Trophoblast cell (in vitro differentiated cells and primary cell): Measurements from ENCODE around the gene EFHC1.

Experiments
- DNase-seq, 2 donors: peaks; one replicate each; pipeline ENCODE4 v3.0.0-alpha.2; 2016
- H2AFZ ChIP-seq: 2 replicates; pipeline ENCODE4 v1.6.1; 2013; ENCODE audit warnings: low read length, moderate library complexity, mild to moderate bottlenecking; ENCODE audit not compliant: insufficient read depth, poor library complexity
- H2AK5ac ChIP-seq: 2 replicates; pipeline ENCODE4 v1.6.1; 2013; ENCODE audit warnings: mild to moderate bottlenecking, low read length
- H2BK120ac ChIP-seq: 2 replicates; pipeline ENCODE4 v1.6.1; 2013; ENCODE audit warnings: low read length, mild to moderate bottlenecking, moderate library complexity; ENCODE audit not compliant: insufficient read depth, poor library complexity
- H2BK12ac ChIP-seq: 2 replicates; pipeline ENCODE4 v1.6.1; 2013; ENCODE audit warnings: mild to moderate bottlenecking, low read length, moderate library complexity
- H2BK5ac ChIP-seq: 2 replicates; pipeline ENCODE4 v1.6.1; 2013; ENCODE audit warnings: low read length, low read depth, moderate library complexity, mild to moderate bottlenecking; ENCODE audit not compliant: poor library complexity
- H3K14ac ChIP-seq: 2 replicates; pipeline ENCODE4 v1.6.1; 2013; ENCODE audit warnings: mild to moderate bottlenecking, low read length
- H3K18ac ChIP-seq: 2 replicates; pipeline ENCODE4 v1.6.1; 2013; ENCODE audit warnings: mild to moderate bottlenecking, low read length
- H3K23ac ChIP-seq: 2 replicates; pipeline ENCODE4 v1.6.1; 2013; ENCODE audit warnings: low read length
- H3K27ac ChIP-seq: 2 replicates; pipeline ENCODE4 v1.5.1; 2013; ENCODE audit warnings: low read depth, mild to moderate bottlenecking, inconsistent platforms, low read length, moderate library complexity
- H3K27me3 ChIP-seq: 2 replicates; pipeline ENCODE4 v1.6.1; 2013; ENCODE audit warnings: inconsistent platforms, mild to moderate bottlenecking, low read length, moderate library complexity; ENCODE audit not compliant: insufficient read depth
- H3K36me3 ChIP-seq, 2 experiments: 1 replicate in 1 of 2; 2 replicates in 1 of 2; pipeline ENCODE4 v1.6.1; 2013; ENCODE audit warnings: low read length in 2 of 2, mild to moderate bottlenecking in 2 of 2, moderate library complexity in 1 of 2; ENCODE audit not compliant: insufficient read depth in 2 of 2, control insufficient read depth in 1 of 2
- H3K4ac ChIP-seq: 2 replicates; pipeline ENCODE4 v1.6.1; 2013; ENCODE audit warnings: low read depth, mild to moderate bottlenecking, low read length, moderate library complexity
- H3K4me1 ChIP-seq, 2 experiments: 1 replicate in 1 of 2; 2 replicates in 1 of 2; pipeline ENCODE4 v1.6.1; 2013; ENCODE audit warnings: low read length in 2 of 2, mild to moderate bottlenecking in 2 of 2, moderate library complexity in 1 of 2; ENCODE audit not compliant: insufficient read depth in 2 of 2, control insufficient read depth in 1 of 2
- H3K4me2 ChIP-seq: 2 replicates; pipeline ENCODE4 v1.6.1; 2013; ENCODE audit warnings: inconsistent platforms, mild to moderate bottlenecking, low read length, moderate library complexity
- H3K4me3 ChIP-seq: 2 replicates; pipeline ENCODE4 v1.5.1; 2013; ENCODE audit warnings: mild to moderate bottlenecking, low read depth, low read length, inconsistent platforms
- H3K79me1 ChIP-seq: one replicate; pipeline ENCODE4 v1.6.1; 2013; ENCODE audit warnings: low read length
- H3K79me2 ChIP-seq: 2 replicates; pipeline ENCODE4 v1.6.1; 2013; ENCODE audit warnings: low read length, mild to moderate bottlenecking; ENCODE audit not compliant: control insufficient read depth, insufficient read depth, poor library complexity
- H3K9ac ChIP-seq: 2 replicates; pipeline ENCODE4 v1.6.1; 2013; ENCODE audit warnings: mild to moderate bottlenecking, low read length
- H3K9me3 ChIP-seq: 2 replicates; pipeline ENCODE4 v1.6.1; 2013; ENCODE audit warnings: low read depth, mild to moderate bottlenecking, control low read depth, inconsistent platforms, low read length; ENCODE audit not compliant: insufficient read depth
- H4K12ac ChIP-seq: 2 replicates; pipeline ENCODE4 v1.6.1; 2013; ENCODE audit warnings: low read depth, mild to moderate bottlenecking, low read length, moderate library complexity
- H4K8ac ChIP-seq: 2 replicates; pipeline ENCODE4 v1.6.1; 2013; ENCODE audit warnings: low read depth, mild to moderate bottlenecking, low read length, moderate library complexity
- H4K91ac ChIP-seq: one replicate; pipeline ENCODE4 v1.6.1; 2013; ENCODE audit warnings: low read depth, mild to moderate bottlenecking, low read length, moderate library complexity
- WGBS: extraction: QIAGEN DNeasy Blood & Tissue Kit; methylation state at CpG from one replicate; pipeline ENCODE4 v1.1.7; 2013; ENCODE audit warnings: missing lambda C conversion rate; ENCODE audit not compliant: insufficient read length, insufficient coverage; ENCODE audit errors: extremely low coverage; 5-methylcytosine and 5-hydroxymethylcytosine counted together

EFHC1 gene

GRCh38 chr6:52497652-52498408 lies 77.7 kb downstream of the EFHC1 start:
- Histone ChIP-seq H3K18ac (no peak overlapping the region), H4K12ac (no peak overlapping the region), H3K9me3 (peaks cover 2% of the 10 kb centered on the region), H3K4ac (no peak overlapping the region), H3K79me1 (peaks cover 4% of the 10 kb centered on the region), H3K36me3 (peaks cover 10 to 14% of the 10 kb centered on the region in 2 experiments), H3K4me2 (no peak overlapping the region), H3K14ac (no peak overlapping the region), H3K23ac (no peak overlapping the region), H2BK12ac (no peak overlapping the region), H3K79me2 (no peaks in the 10 kb centered on the region), H4K91ac (no peak overlapping the region), H2BK5ac (no peak overlapping the region), H2AFZ (no peak overlapping the region), H2BK120ac (no peak overlapping the region), H3K27ac (no peak overlapping the region), H3K4me1 (peaks cover 14 to 15% of the 10 kb centered on the region in 2 experiments), H3K4me3 (no peak overlapping the region), H3K9ac (no peak overlapping the region), H2AK5ac (no peak overlapping the region), H4K8ac (no peak overlapping the region), H3K27me3 (no peaks in the 10 kb centered on the region)
- no CpG with 5 or more reads among the region's 14 CpGs for WGBS
- DNase-seq, result peak; percentile 44 to 82

- H3K23ac ChIP-seq, result no peak overlapping the region
- H3K18ac ChIP-seq, result peak overlapping the region; percentile 27
- H3K79me2 ChIP-seq, result no peaks in the 10 kb centered on the region
- H3K4me1 ChIP-seq, result peaks cover 21 to 22% of the 10 kb centered on the region in 2 experiments
- no CpG with 5 or more reads among the region's 11 CpGs for WGBS
- peaks cover 5% of the 10 kb centered on the region for H3K79me1 ChIP-seq
- peaks cover 10 to 14% of the 10 kb centered on the region in 2 experiments for H3K36me3 ChIP-seq
- no peak overlapping the region for H3K9ac ChIP-seq
- H2BK120ac ChIP-seq, result peak overlapping the region; percentile 85
- peak overlapping the region; percentile 27 for H4K12ac ChIP-seq
- peak overlapping the region; percentile 54 for H4K8ac ChIP-seq
- peak overlapping the region; percentile 63 for H3K14ac ChIP-seq
- peak overlapping the region; percentile 67 for H2BK12ac ChIP-seq
- H3K4me2 ChIP-seq, result no peak overlapping the region
- peak overlapping the region; percentile 74 for H2BK5ac ChIP-seq
- peak overlapping the region; percentile 30 for H3K27ac ChIP-seq
- no peak overlapping the region for H3K4me3 ChIP-seq
- H4K91ac ChIP-seq, result peak overlapping the region; percentile 49
- peaks cover 2% of the 10 kb centered on the region for H3K9me3 ChIP-seq
- H2AFZ ChIP-seq, result no peak overlapping the region
- H3K27me3 ChIP-seq, result no peaks in the 10 kb centered on the region
- DNase-seq, result no peak
- H2AK5ac ChIP-seq, result no peak overlapping the region
- no peak overlapping the region for H3K4ac ChIP-seq
These were observed 78.4 kb downstream of the EFHC1 start for GRCh38 chr6:52498538-52499017.

- Histone ChIP-seq H2AK5ac (no peak overlapping the region), H2BK120ac (peak overlapping the region; percentile 85), H3K14ac (peak overlapping the region; percentile 63), H2BK5ac (peak overlapping the region; percentile 74), H4K91ac (peak overlapping the region; percentile 49), H3K79me2 (no peaks in the 10 kb centered on the region), H3K9ac (no peak overlapping the region), H3K4ac (no peak overlapping the region), H3K9me3 (peaks cover 2% of the 10 kb centered on the region), H4K12ac (peak overlapping the region; percentile 27), H2BK12ac (peak overlapping the region; percentile 67), H3K18ac (peak overlapping the region; percentile 27), H3K4me2 (no peak overlapping the region), H3K23ac (no peak overlapping the region), H3K27ac (peak overlapping the region; percentile 46), H3K27me3 (no peaks in the 10 kb centered on the region), H3K4me3 (no peak overlapping the region), H2AFZ (no peak overlapping the region), H4K8ac (peak overlapping the region; percentile 54), H3K79me1 (peaks cover 5% of the 10 kb centered on the region), H3K4me1 (peaks cover 26% of the 10 kb centered on the region in 2 experiments), H3K36me3 (peaks cover 10 to 14% of the 10 kb centered on the region in 2 experiments)
- WGBS, result no CpG with 5 or more reads among the region's 1 CpG
- peak; percentile 22 to 72 for DNase-seq
These were observed 78.9 kb downstream of the EFHC1 start for GRCh38 chr6:52499026-52499425.

DNA sequence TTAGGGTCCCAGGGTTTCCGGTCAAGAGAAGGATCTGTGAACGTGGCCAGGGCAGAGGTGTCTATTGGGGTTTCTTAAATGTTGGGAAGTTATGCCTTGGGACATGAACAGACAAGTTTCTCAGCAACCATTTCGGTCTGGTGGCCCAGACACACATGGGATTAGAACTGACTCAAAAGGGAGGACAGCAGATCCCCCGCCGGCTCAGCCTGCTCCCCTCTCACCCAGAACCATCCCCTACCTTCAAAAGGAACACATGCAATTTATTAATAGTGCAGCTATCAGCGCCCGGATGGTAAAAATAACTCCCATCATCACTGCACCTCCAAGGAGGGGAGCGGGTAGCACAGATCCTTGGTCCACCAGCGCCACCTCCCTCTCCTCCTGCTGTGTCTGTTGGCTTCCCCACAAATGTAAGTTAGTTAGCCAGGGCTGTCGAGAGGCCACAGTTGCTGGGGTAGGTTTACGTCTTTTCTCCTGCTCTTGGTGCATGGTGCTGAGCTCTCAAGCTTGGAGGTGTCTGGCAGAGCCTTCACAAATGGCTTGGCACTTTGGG lies 79.6 kb downstream of the EFHC1 start:
- no peak overlapping the region for H2BK120ac ChIP-seq
- no CpG with 5 or more reads among the region's 11 CpGs for WGBS
- H3K4me2 ChIP-seq, result no peak overlapping the region
- no peaks in the 10 kb centered on the region for H3K27me3 ChIP-seq
- DNase-seq, result no peak
- peaks cover 13 to 18% of the 10 kb centered on the region in 2 experiments for H3K36me3 ChIP-seq
- no peak overlapping the region for H4K8ac ChIP-seq
- H3K27ac ChIP-seq, result peak overlapping the region; percentile 46
- peak overlapping the region; percentile 9 for H4K91ac ChIP-seq
- H3K79me2 ChIP-seq, result no peaks in the 10 kb centered on the region
- H3K18ac ChIP-seq, result no peak overlapping the region
- no peak overlapping the region for H2BK5ac ChIP-seq
- H2AFZ ChIP-seq, result no peak overlapping the region
- no peak overlapping the region for H3K23ac ChIP-seq
- H4K12ac ChIP-seq, result no peak overlapping the region
- peaks cover 2% of the 10 kb centered on the region for H3K9me3 ChIP-seq
- peak overlapping the region; percentile 2 for H2BK12ac ChIP-seq
- H3K4ac ChIP-seq, result no peak overlapping the region
- H2AK5ac ChIP-seq, result no peak overlapping the region
- H3K79me1 ChIP-seq, result peaks cover 5% of the 10 kb centered on the region
- no peak overlapping the region for H3K4me3 ChIP-seq
- no peak overlapping the region for H3K9ac ChIP-seq
- no peak overlapping the region for H3K14ac ChIP-seq
- H3K4me1 ChIP-seq, result peaks cover 32% of the 10 kb centered on the region in 2 experiments
